Activated T-cell treated with anti-CD3 and anti-CD28 coated beads, Interleukin-2, amount 50 U/mL, for 72 hours (primary cell): ENCODE data around the gene TIAM1. TPM values are rescaled to one million over a fixed set of nuclear protein-coding genes. Genes with fewer than 3 reads are reported as not detected.

Experiments
- ATAC-seq, 2 donors: fragments of 150-1000 bp; cut with Tn5 transposase; replicated peaks in 1 of 2; 2 replicates each; pipeline ENCODE4 v1.10.0; 2021; ENCODE audit warnings: moderate library complexity in 2 of 2, mild to moderate bottlenecking in 1 of 2
- DNase-seq, 2 donors: peaks; one replicate each; pipeline ENCODE4 v3.0.0; 2021 to 2022; ENCODE audit warnings: mixed read lengths in 1 of 2
- H3K27ac Mint-ChIP-seq: one replicate; pipeline ENCODE4 v1.8.0; 2022; ENCODE audit warnings: mild to moderate bottlenecking, moderate library complexity, mixed read lengths
- H3K27me3 Mint-ChIP-seq: one replicate; pipeline ENCODE4 v1.8.0; 2022; ENCODE audit warnings: low read depth, mixed read lengths
- H3K36me3 Mint-ChIP-seq, 2 donors: one replicate each; pipeline ENCODE4 v1.8.0; 2022; ENCODE audit warnings: mixed read lengths in 2 of 2, mild to moderate bottlenecking in 1 of 2; ENCODE audit not compliant: insufficient read depth in 2 of 2
- H3K4me1 Mint-ChIP-seq: one replicate; pipeline ENCODE4 v1.8.0; 2022; ENCODE audit warnings: low read depth, mixed read lengths
- H3K4me3 Mint-ChIP-seq, 2 donors: one replicate each; pipeline ENCODE4 v1.8.0; 2022; ENCODE audit warnings: mild to moderate bottlenecking in 2 of 2, mixed read lengths in 2 of 2, moderate library complexity in 2 of 2
- H3K9me3 Mint-ChIP-seq, 2 donors: one replicate each; pipeline ENCODE4 v1.8.0; 2022; ENCODE audit warnings: mixed read lengths in 2 of 2
- total RNA-seq, 2 donors: library from RNA; stranded (reverse); gene quantifications; one replicate each; pipeline ENCODE4 v1.2.3, GENCODE V29; 2022

TIAM1 gene
- 10 to 100 TPM; 62.2 to 63.7 TPM for total RNA-seq

GRCh38 chr21:31343680-31344480 lies at the start of gene TIAM1:
Gene TIAM1, minus strand, starts transcription at chr21:31344261. Its CDS starts 77,289 bp downstream, at chr21:31266972.
- H3K4me3 Mint-ChIP-seq = peak within 1 kb of the TSS; percentile 94 to 98
- H3K4me1 Mint-ChIP-seq = peaks cover 75% of the 10 kb centered on the region
- peak; percentile 29 to 43 for DNase-seq
- peaks cover 3% of the 10 kb centered on the region in 2 donors for H3K36me3 Mint-ChIP-seq
- ATAC-seq = peak; percentile 33 to 48
- no peaks in the 10 kb centered on the region for H3K9me3 Mint-ChIP-seq
- no peaks in the 10 kb centered on the region for H3K27me3 Mint-ChIP-seq
- H3K27ac Mint-ChIP-seq = peak within 1 kb of the TSS; percentile 87

GRCh38 chr21:31387560-31388186 lies 43.6 kb upstream of the TIAM1 start:
- H3K36me3 Mint-ChIP-seq = no peaks in the 10 kb centered on the region

GRCh38 chr21:31386006-31386405 lies 41.9 kb upstream of the TIAM1 start:
- DNase-seq (no peak), ATAC-seq (peak in 1 of 2 donors; percentile 43)
- Mint-ChIP-seq H3K27ac (no peak overlapping the region), H3K36me3 (no peaks in the 10 kb centered on the region), H3K9me3 (no peaks in the 10 kb centered on the region), H3K4me1 (peaks cover 15% of the 10 kb centered on the region), H3K4me3 (no peak overlapping the region), H3K27me3 (no peaks in the 10 kb centered on the region)

More at GRCh38 chr21:31387560-31388186, 43.6 kb upstream of the TIAM1 start:
- H3K27me3 Mint-ChIP-seq = no peaks in the 10 kb centered on the region
- ATAC-seq = no peak
- no peak overlapping the region for H3K27ac Mint-ChIP-seq
- H3K4me1 Mint-ChIP-seq = peaks cover 17% of the 10 kb centered on the region
- no peak overlapping the region for H3K4me3 Mint-ChIP-seq
- no peaks in the 10 kb centered on the region for H3K9me3 Mint-ChIP-seq
- DNase-seq = no peak

- ATAC-seq = no peak
- Mint-ChIP-seq H3K27me3 (no peaks in the 10 kb centered on the region), H3K4me1 (peaks cover 15% of the 10 kb centered on the region), H3K27ac (no peak overlapping the region), H3K4me3 (no peak overlapping the region), H3K36me3 (no peaks in the 10 kb centered on the region), H3K9me3 (no peaks in the 10 kb centered on the region)
- no peak for DNase-seq
Measured at GRCh38 chr21:31383770-31384169, 39.7 kb upstream of the TIAM1 start.

GRCh38 chr21:31382060-31382459 lies 38.0 kb upstream of the TIAM1 start:
- no peak for ATAC-seq
- no peaks in the 10 kb centered on the region for H3K36me3 Mint-ChIP-seq
- peaks cover 15% of the 10 kb centered on the region for H3K4me1 Mint-ChIP-seq
- no peaks in the 10 kb centered on the region for H3K27me3 Mint-ChIP-seq
- DNase-seq = no peak
- H3K4me3 Mint-ChIP-seq = no peak overlapping the region
- no peak overlapping the region for H3K27ac Mint-ChIP-seq
- H3K9me3 Mint-ChIP-seq = no peaks in the 10 kb centered on the region

- Mint-ChIP-seq H3K9me3 (no peaks in the 10 kb centered on the region), H3K27ac (no peak overlapping the region), H3K27me3 (no peaks in the 10 kb centered on the region), H3K4me1 (peaks cover 11% of the 10 kb centered on the region), H3K36me3 (no peaks in the 10 kb centered on the region), H3K4me3 (no peak overlapping the region)
- DNase-seq (no peak), ATAC-seq (no peak)
Measured at GRCh38 chr21:31376301-31376700, 32.2 kb upstream of the TIAM1 start.

- no peak overlapping the region for H3K27ac Mint-ChIP-seq
- H3K36me3 Mint-ChIP-seq = no peaks in the 10 kb centered on the region
- H3K27me3 Mint-ChIP-seq = no peaks in the 10 kb centered on the region
- DNase-seq (no peak), ATAC-seq (no peak)
- H3K9me3 Mint-ChIP-seq = no peaks in the 10 kb centered on the region
- peaks cover 27% of the 10 kb centered on the region for H3K4me1 Mint-ChIP-seq
- H3K4me3 Mint-ChIP-seq = no peak overlapping the region
Measured at GRCh38 chr21:31374395-31374794, 30.3 kb upstream of the TIAM1 start.

- Mint-ChIP-seq H3K4me3 (no peak overlapping the region), H3K27ac (no peak overlapping the region), H3K27me3 (no peaks in the 10 kb centered on the region), H3K4me1 (peaks cover 35% of the 10 kb centered on the region), H3K9me3 (no peaks in the 10 kb centered on the region), H3K36me3 (no peaks in the 10 kb centered on the region)
- ATAC-seq (no peak), DNase-seq (no peak)
Measured at GRCh38 chr21:31372471-31372765, 28.4 kb upstream of the TIAM1 start.

GRCh38 chr21:31371715-31372470 lies 27.8 kb upstream of the TIAM1 start:
- DNase-seq (no peak), ATAC-seq (no peak)
- Mint-ChIP-seq H3K36me3 (no peaks in the 10 kb centered on the region), H3K4me3 (no peak overlapping the region), H3K9me3 (no peaks in the 10 kb centered on the region), H3K27me3 (no peaks in the 10 kb centered on the region), H3K4me1 (peaks cover 39% of the 10 kb centered on the region), H3K27ac (no peak overlapping the region)

GRCh38 chr21:31370893-31371544 lies 27.0 kb upstream of the TIAM1 start:
- H3K36me3 Mint-ChIP-seq = no peaks in the 10 kb centered on the region
- H3K27me3 Mint-ChIP-seq = no peaks in the 10 kb centered on the region
- H3K4me3 Mint-ChIP-seq = no peak overlapping the region
- no peak for DNase-seq
- H3K9me3 Mint-ChIP-seq = no peaks in the 10 kb centered on the region
- peaks cover 48% of the 10 kb centered on the region for H3K4me1 Mint-ChIP-seq
- ATAC-seq = no peak
- H3K27ac Mint-ChIP-seq = no peak overlapping the region

GRCh38 chr21:31370281-31370892 lies 26.3 kb upstream of the TIAM1 start:
- Mint-ChIP-seq H3K36me3 (no peaks in the 10 kb centered on the region), H3K27ac (no peak overlapping the region), H3K27me3 (no peaks in the 10 kb centered on the region), H3K4me3 (no peak overlapping the region), H3K4me1 (peaks cover 49% of the 10 kb centered on the region), H3K9me3 (no peaks in the 10 kb centered on the region)
- DNase-seq = no peak
- ATAC-seq = peak; percentile 77 to 78

- Mint-ChIP-seq H3K27me3 (no peaks in the 10 kb centered on the region), H3K4me3 (no peak overlapping the region), H3K4me1 (peaks cover 61% of the 10 kb centered on the region), H3K27ac (no peak overlapping the region), H3K36me3 (no peaks in the 10 kb centered on the region), H3K9me3 (no peaks in the 10 kb centered on the region)
- no peak for DNase-seq
- ATAC-seq = no peak
Measured at GRCh38 chr21:31368361-31368760, 24.3 kb upstream of the TIAM1 start.
